GM23338 (cell line): ENCODE data around the gene CCDC175.

Experiments used
- CREB1 ChIP-seq: fragments of 250-450 bp; sonication (Bioruptor Pico); IDR thresholded peaks from 2 replicates; pipeline ENCODE4 v1.5.0; 2020; ENCODE audit warnings: low read depth, mild to moderate bottlenecking, moderate library complexity
- CTCF ChIP-seq, 2 experiments: fragments of 200-600 bp in 1 of 2; sonication (generic) in 1 of 2; conservative IDR thresholded peaks; 2 replicates each; pipeline versions ENCODE4 v1.5.1 to v1.6.1; 2016 to 2017; ENCODE audit warnings: antibody characterized with exemption in 2 of 2, low read depth in 2 of 2, mild to moderate bottlenecking in 2 of 2, moderate library complexity in 1 of 2
- EZH2phosphoT487 ChIP-seq: fragments of 200-600 bp; sonication (generic); IDR thresholded peaks from one replicate; pipeline ENCODE4 v1.8.1; 2018; ENCODE audit warnings: antibody characterized with exemption; ENCODE audit not compliant: unreplicated experiment
- JUNB ChIP-seq: IDR thresholded peaks from one replicate; pipeline ENCODE4 v1.6.1; 2016; ENCODE audit warnings: antibody characterized with exemption; ENCODE audit not compliant: unreplicated experiment
- POLR2AphosphoS5 ChIP-seq: IDR thresholded peaks from 2 replicates; pipeline ENCODE4 v1.6.1; 2016; ENCODE audit warnings: antibody characterized with exemption, low read depth
- REST ChIP-seq: IDR thresholded peaks from one replicate; pipeline ENCODE4 v1.6.1; 2018; ENCODE audit warnings: antibody characterized with exemption; ENCODE audit not compliant: unreplicated experiment

- no peak; a peak in 1 of 4 replicates for TF ChIP-seq CTCF (conservative IDR thresholded peaks at IDR 0.05; ENCODE audit: low read depth in 2 of 2)
- TF ChIP-seq JUNB, result no peak
- TF ChIP-seq CREB1, result no peak
- no peak for TF ChIP-seq POLR2AphosphoS5
- TF ChIP-seq REST, result no peak
- no peak for TF ChIP-seq EZH2phosphoT487
These were observed 93.2 kb downstream of the CCDC175 start for GRCh38 chr14:59483363-59483762.
